Measurements from ENCODE around the gene SLC4A1AP. TPM values are rescaled to one million over a fixed set of nuclear protein-coding genes. Genes with fewer than 3 reads are reported as not detected.

SLC4A1AP gene
- total RNA-seq, 1 donor from 2014 or later, result 39.1 TPM

- no peak for DNase-seq (ENCODE audit: low read depth)
Observed at GRCh38 chr2:27741673-27742072, 78.0 kb downstream of the SLC4A1AP start.

DNA sequence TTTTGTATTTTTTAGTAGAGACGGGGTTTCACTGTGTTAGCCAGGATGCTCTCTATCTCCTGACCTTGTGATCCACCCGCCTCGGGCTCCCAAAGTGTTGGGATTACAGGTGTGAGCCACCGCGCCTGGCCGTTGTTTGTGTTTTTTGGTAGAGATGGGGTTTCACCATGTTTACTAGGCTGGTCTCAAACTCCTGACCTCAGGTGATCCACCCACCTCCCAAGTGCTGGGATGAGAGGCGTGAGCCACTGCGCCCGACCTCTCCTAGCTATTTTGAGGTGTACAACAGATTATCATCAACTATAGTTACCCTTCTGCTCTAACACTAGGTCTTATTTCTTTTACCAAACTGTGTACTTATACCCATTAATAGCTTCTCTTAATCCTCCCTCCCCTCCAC is 78.9 kb downstream of the SLC4A1AP start:
- no peak for DNase-seq (ENCODE audit: low read depth)

Other genes with a start within 250 kb of the SLC4A1AP start
- gene NRBP1, start 235.3 kb upstream of the SLC4A1AP start, total RNA-seq, result 117 and 126 TPM in 2 replicates
- 0.85 and 3.5 TPM in 2 replicates for gene KRTCAP3, start 221.5 kb upstream of the SLC4A1AP start, total RNA-seq
- 12.2 and 34.6 TPM in 2 replicates for gene IFT172, start 174.1 kb upstream of the SLC4A1AP start, total RNA-seq
- gene FNDC4, start 168.7 kb upstream of the SLC4A1AP start, total RNA-seq, result 25.6 and 30.4 TPM in 2 replicates
- 1.4 and 1.6 TPM in 2 replicates for gene GCKR, start 167.1 kb upstream of the SLC4A1AP start, total RNA-seq
- gene ZNF512, start 80.8 kb upstream of the SLC4A1AP start, total RNA-seq, result 10.2 and 48.0 TPM in 2 replicates
- 0.69 and 3.8 TPM in 2 replicates for gene CCDC121, start 34.9 kb upstream of the SLC4A1AP start, total RNA-seq
- 76.8 and 86.5 TPM in 2 replicates for gene GPN1, start 34.8 kb upstream of the SLC4A1AP start, total RNA-seq
- 15.3 and 31.9 TPM in 2 replicates for gene SUPT7L, start 275 bp upstream of the SLC4A1AP start, total RNA-seq
- gene MRPL33, start 107.8 kb downstream of the SLC4A1AP start, total RNA-seq, result 180 and 225 TPM in 2 replicates
- gene RBKS, start 226.5 kb downstream of the SLC4A1AP start, total RNA-seq, result 10.0 and 12.5 TPM in 2 replicates
- gene BABAM2, start 226.8 kb downstream of the SLC4A1AP start, total RNA-seq, result 27.1 and 57.3 TPM in 2 replicates